Activated T-cell treated with anti-CD3 and anti-CD28 coated beads for 48 hours (primary cell): Measurements from ENCODE around the gene RAP1GDS1.
"Not testable (repeated sequence)": the region's sequence is repeated elsewhere in the genome, so short reads cannot be mapped to it uniquely, and the experiment has no call there.

Experiments used
- DNase-seq: peaks from one replicate; pipeline ENCODE4 v3.0.0-alpha.2; 2020; ENCODE audit warnings: low read depth

Gene RAP1GDS1

GRCh38 chr4:98358630-98359248 is 97.6 kb downstream of the RAP1GDS1 start:
- no peak for DNase-seq

GRCh38 chr4:98359646-98360045 is 98.5 kb downstream of the RAP1GDS1 start:
- DNase-seq, result no peak

GRCh38 chr4:98363431-98363830 is 102.2 kb downstream of the RAP1GDS1 start:
- no peak for DNase-seq

GRCh38 chr4:98366275-98366674 is 105.1 kb downstream of the RAP1GDS1 start:
- not testable (repeated sequence) for DNase-seq

GRCh38 chr4:98368000-98368399 is 106.8 kb downstream of the RAP1GDS1 start:
- not testable (repeated sequence) for DNase-seq

- no peak for DNase-seq
Measured at GRCh38 chr4:98369322-98369721, 108.1 kb downstream of the RAP1GDS1 start.

GRCh38 chr4:98374643-98375042 is 113.5 kb downstream of the RAP1GDS1 start:
- no peak for DNase-seq

GRCh38 chr4:98377559-98377958 is 116.4 kb downstream of the RAP1GDS1 start:
- DNase-seq, result no peak

- DNase-seq, result no peak
Measured at GRCh38 chr4:98381306-98381705, 120.1 kb downstream of the RAP1GDS1 start.

GRCh38 chr4:98383431-98384106 is 122.4 kb downstream of the RAP1GDS1 start:
- DNase-seq, result no peak

- no peak for DNase-seq
Measured at GRCh38 chr4:98385831-98386230, 124.6 kb downstream of the RAP1GDS1 start.

GRCh38 chr4:98387345-98388026 is 126.3 kb downstream of the RAP1GDS1 start:
- no peak for DNase-seq

GRCh38 chr4:98394134-98394533 is 132.9 kb downstream of the RAP1GDS1 start:
- no peak for DNase-seq

GRCh38 chr4:98399915-98400314 is 138.7 kb downstream of the RAP1GDS1 start:
- no peak for DNase-seq

GRCh38 chr4:98406819-98407218 is 145.6 kb downstream of the RAP1GDS1 start:
- no peak for DNase-seq

GRCh38 chr4:98411731-98412130 is 150.5 kb downstream of the RAP1GDS1 start:
- DNase-seq, result no peak

- DNase-seq, result no peak
Measured at GRCh38 chr4:98416844-98417243, 155.7 kb downstream of the RAP1GDS1 start.

- not testable (repeated sequence) for DNase-seq
Measured at GRCh38 chr4:98420151-98420550, 159.0 kb downstream of the RAP1GDS1 start.

- no peak for DNase-seq
Measured at GRCh38 chr4:98421111-98421510, 159.9 kb downstream of the RAP1GDS1 start.

- DNase-seq, result no peak
Measured at GRCh38 chr4:98423009-98423408, 161.8 kb downstream of the RAP1GDS1 start.

GRCh38 chr4:98430708-98431403 is 169.7 kb downstream of the RAP1GDS1 start:
- no peak for DNase-seq

GRCh38 chr4:98433691-98434090 is 172.5 kb downstream of the RAP1GDS1 start:
- no peak for DNase-seq

- no peak for DNase-seq
Measured at GRCh38 chr4:98434816-98435215, 173.6 kb downstream of the RAP1GDS1 start.
